ENCODE measurements around the gene MPPED1. TPM values are rescaled to one million over a fixed set of nuclear protein-coding genes. Genes with fewer than 3 reads are reported as not detected.

MPPED1 gene
- total RNA-seq, 1 donor from 2014 or later = 0.37 TPM

DNA sequence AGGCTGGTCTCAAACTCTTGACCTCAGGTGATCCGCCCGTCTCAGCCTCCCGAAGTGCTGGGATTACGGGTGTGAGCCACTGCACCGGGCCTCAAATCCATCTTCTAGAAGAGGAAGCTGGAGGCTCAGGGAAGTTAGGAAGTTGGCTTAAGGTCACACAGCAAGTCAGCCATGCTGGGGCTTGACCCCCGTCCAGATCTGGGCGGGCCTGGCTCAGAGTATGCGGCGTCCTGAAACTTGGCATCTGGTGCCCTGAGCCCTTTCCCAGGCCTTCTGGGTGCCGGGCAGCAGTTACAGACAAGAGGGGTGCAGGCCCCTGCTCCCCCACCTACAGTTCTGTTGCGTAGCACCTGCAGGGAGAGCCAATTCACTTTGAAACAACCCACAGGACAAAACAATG is 11.2 kb downstream of the MPPED1 start:
- TF ChIP-seq, protein P1, sequence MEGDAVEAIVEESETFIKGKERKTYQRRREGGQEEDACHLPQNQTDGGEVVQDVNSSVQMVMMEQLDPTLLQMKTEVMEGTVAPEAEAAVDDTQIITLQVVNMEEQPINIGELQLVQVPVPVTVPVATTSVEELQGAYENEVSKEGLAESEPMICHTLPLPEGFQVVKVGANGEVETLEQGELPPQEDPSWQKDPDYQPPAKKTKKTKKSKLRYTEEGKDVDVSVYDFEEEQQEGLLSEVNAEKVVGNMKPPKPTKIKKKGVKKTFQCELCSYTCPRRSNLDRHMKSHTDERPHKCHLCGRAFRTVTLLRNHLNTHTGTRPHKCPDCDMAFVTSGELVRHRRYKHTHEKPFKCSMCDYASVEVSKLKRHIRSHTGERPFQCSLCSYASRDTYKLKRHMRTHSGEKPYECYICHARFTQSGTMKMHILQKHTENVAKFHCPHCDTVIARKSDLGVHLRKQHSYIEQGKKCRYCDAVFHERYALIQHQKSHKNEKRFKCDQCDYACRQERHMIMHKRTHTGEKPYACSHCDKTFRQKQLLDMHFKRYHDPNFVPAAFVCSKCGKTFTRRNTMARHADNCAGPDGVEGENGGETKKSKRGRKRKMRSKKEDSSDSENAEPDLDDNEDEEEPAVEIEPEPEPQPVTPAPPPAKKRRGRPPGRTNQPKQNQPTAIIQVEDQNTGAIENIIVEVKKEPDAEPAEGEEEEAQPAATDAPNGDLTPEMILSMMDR (IDR thresholded peaks at IDR 0.05; ENCODE audit: partially characterized antibody, unreplicated experiment) = no peak
- H3K27ac Mint-ChIP-seq (ENCODE audit: unreplicated experiment) = no peak overlapping the region
- no peaks in the 10 kb centered on the region for H3K36me3 Mint-ChIP-seq (ENCODE audit: unreplicated experiment)
- peaks cover 9% of the 10 kb centered on the region for H3K27me3 Mint-ChIP-seq (ENCODE audit: unreplicated experiment)
- H3K9me3 Mint-ChIP-seq (ENCODE audit: unreplicated experiment) = peaks cover 4% of the 10 kb centered on the region
- DNase-seq = peak; percentile 3
- H3K4me1 Mint-ChIP-seq (ENCODE audit: low read depth, unreplicated experiment) = peaks cover 2% of the 10 kb centered on the region
- no peak overlapping the region for H3K4me3 Mint-ChIP-seq (ENCODE audit: unreplicated experiment)

DNA sequence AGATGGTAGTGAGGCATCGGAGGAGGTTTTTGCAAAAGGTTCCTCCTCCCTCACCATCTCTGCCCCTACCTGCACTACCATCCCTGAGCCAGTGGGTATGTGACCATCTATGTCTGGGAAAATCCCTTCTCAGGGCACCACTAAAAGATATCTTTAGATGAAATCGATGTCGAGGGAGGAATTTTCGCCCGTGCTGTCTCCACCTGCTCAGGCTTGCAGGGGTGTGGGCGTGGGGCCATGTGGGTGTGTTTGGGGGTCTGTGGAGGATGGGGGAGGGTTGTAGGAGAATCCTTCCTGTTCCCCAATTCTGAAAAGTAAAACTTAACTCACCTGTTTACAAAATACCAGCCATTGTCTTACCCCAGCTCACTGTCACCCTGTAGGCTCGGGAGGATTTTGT is 12.4 kb downstream of the MPPED1 start:
- H3K4me1 Mint-ChIP-seq (ENCODE audit: low read depth, unreplicated experiment) = peaks cover 4% of the 10 kb centered on the region
- H3K4me3 Mint-ChIP-seq (ENCODE audit: unreplicated experiment) = no peak overlapping the region
- TF ChIP-seq, protein P1 (IDR thresholded peaks at IDR 0.05; ENCODE audit: partially characterized antibody, unreplicated experiment) = no peak
- H3K27ac Mint-ChIP-seq (ENCODE audit: unreplicated experiment) = no peak overlapping the region
- peak; percentile 9 for DNase-seq
- H3K9me3 Mint-ChIP-seq (ENCODE audit: unreplicated experiment) = peaks cover 2% of the 10 kb centered on the region
- peaks cover 6% of the 10 kb centered on the region for H3K27me3 Mint-ChIP-seq (ENCODE audit: unreplicated experiment)
- no peaks in the 10 kb centered on the region for H3K36me3 Mint-ChIP-seq (ENCODE audit: unreplicated experiment)

DNA sequence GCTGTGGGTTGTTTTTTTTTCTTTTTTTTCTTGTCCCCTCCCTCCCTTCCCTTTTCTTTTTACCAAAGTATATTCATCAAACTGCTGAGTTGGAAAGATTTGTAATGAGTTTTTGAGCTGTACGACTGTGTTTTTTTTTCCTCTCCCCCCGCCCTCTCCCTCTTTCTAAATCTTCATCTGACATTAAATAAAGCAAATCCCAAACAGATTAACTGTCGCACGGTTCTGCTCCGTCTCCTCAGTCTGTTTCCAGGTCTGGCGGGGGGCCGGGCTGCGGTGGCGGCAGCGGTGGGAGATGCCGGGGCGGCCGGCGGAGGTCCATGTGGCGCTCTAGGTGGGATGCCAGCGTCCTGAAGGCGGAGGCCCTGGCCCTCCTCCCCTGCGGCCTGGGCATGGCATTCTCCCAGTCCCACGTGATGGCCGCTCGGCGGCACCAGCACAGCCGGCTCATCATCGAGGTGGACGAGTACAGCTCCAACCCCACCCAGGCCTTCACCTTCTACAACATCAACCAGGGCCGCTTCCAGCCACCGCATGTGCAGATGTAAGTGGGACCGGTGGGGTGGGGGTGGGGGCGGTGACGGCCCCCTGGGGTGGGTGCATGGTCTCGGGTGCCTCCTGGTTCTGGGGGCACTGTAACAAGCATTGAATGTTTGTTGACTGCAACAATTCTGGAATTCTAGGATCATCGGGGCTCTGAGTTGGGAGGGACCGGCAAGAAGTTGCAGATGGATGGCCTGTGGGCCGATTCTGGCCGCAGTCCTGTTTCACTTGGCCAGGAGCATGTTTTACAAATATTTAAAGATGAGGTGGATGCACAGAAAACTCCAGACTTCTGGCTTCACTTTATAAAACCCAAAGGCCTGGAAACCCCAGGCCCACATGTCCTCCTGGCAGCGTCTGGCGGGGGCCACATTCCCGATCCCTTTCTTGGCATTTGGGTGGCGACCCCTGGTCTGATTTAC is 13.1 kb downstream of the MPPED1 start:
- H3K27ac Mint-ChIP-seq (ENCODE audit: unreplicated experiment) = no peak overlapping the region
- DNase-seq = no peak
- TF ChIP-seq, protein P1 (IDR thresholded peaks at IDR 0.05; ENCODE audit: partially characterized antibody, unreplicated experiment) = no peak
- peaks cover 2% of the 10 kb centered on the region for H3K9me3 Mint-ChIP-seq (ENCODE audit: unreplicated experiment)
- peaks cover 4% of the 10 kb centered on the region for H3K4me1 Mint-ChIP-seq (ENCODE audit: low read depth, unreplicated experiment)
- no peak overlapping the region for H3K4me3 Mint-ChIP-seq (ENCODE audit: unreplicated experiment)
- H3K27me3 Mint-ChIP-seq (ENCODE audit: unreplicated experiment) = peaks cover 4% of the 10 kb centered on the region
- H3K36me3 Mint-ChIP-seq (ENCODE audit: unreplicated experiment) = no peaks in the 10 kb centered on the region

DNA sequence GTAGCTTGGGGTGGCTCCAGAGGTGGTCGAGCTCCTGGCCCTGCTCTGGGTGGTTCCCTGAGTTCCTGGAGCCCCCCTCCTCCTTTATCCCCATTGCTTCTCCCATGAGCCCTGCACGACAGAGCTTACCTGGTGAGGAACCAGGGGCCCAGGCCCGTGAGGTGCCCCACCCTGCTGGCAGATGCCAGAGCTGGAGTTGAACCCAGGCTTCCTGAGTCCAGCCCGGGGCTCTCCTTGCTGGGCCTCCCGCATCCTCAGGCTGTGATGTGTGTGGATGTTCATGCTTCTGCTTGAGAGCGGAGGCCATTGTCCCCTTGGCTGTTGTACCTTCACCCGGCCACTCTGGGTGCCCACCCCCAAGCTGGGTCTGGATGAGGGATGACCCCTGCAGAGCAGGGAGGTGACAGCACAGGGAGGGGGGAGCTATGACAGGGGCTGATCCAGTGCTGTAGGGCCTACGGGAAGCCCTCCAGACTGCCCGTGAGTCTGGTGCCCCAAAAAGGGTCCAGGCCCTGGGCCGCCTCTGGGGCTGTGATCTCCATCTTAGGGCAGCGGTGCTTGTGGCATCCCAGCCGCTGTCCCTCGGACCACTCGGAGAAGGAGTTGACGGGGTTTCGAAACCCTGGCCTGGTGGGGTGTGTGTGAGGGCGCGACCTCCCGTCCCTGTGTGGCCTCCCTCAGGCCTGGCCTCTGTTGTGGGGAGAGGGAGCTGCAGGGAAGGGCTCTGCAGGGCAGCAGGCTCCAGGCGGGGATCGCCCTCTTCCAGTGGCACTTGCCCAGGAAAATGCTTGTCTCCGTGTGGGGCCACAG is 14.4 kb downstream of the MPPED1 start:
- peaks cover 4% of the 10 kb centered on the region for H3K4me1 Mint-ChIP-seq (ENCODE audit: low read depth, unreplicated experiment)
- no peaks in the 10 kb centered on the region for H3K36me3 Mint-ChIP-seq (ENCODE audit: unreplicated experiment)
- peak; percentile 9 for DNase-seq
- TF ChIP-seq, protein P1 (IDR thresholded peaks at IDR 0.05; ENCODE audit: partially characterized antibody, unreplicated experiment) = no peak
- H3K27me3 Mint-ChIP-seq (ENCODE audit: unreplicated experiment) = peaks cover 2% of the 10 kb centered on the region
- H3K9me3 Mint-ChIP-seq (ENCODE audit: unreplicated experiment) = no peaks in the 10 kb centered on the region
- H3K4me3 Mint-ChIP-seq (ENCODE audit: unreplicated experiment) = no peak overlapping the region
- H3K27ac Mint-ChIP-seq (ENCODE audit: unreplicated experiment) = no peak overlapping the region
